Neuronal stem cell (in vitro differentiated cells): ENCODE data around the gene SUSD1. TPM values are rescaled to one million over a fixed set of nuclear protein-coding genes. Genes with fewer than 3 reads are reported as not detected.

ENCODE experiments used
- DNase-seq: peaks from one replicate; pipeline ENCODE4 v3.0.0-alpha.2; 2013; ENCODE audit warnings: low spot score
- H2AFZ ChIP-seq: one replicate; pipeline ENCODE4 v1.6.1; 2013; ENCODE audit warnings: mild to moderate bottlenecking, low read length, inconsistent platforms
- H2AK5ac ChIP-seq: 2 replicates; pipeline ENCODE4 v1.6.1; 2013; ENCODE audit warnings: low read depth, mild to moderate bottlenecking, inconsistent platforms, low read length, moderate library complexity, mixed read lengths
- H2BK120ac ChIP-seq: 2 replicates; pipeline ENCODE4 v1.6.1; 2013; ENCODE audit warnings: low read depth, mild to moderate bottlenecking, inconsistent platforms, low read length, moderate library complexity, mixed read lengths
- H2BK12ac ChIP-seq: one replicate; pipeline ENCODE4 v1.6.1; 2013; ENCODE audit warnings: low read length, inconsistent platforms
- H2BK15ac ChIP-seq: 2 replicates; pipeline ENCODE4 v1.6.1; 2013; ENCODE audit warnings: mild to moderate bottlenecking, low read length, inconsistent platforms, mixed read lengths
- H2BK5ac ChIP-seq: one replicate; pipeline ENCODE4 v1.6.1; 2013; ENCODE audit warnings: inconsistent platforms, mild to moderate bottlenecking, low read length, moderate library complexity
- H3K14ac ChIP-seq: one replicate; pipeline ENCODE4 v1.6.1; 2013; ENCODE audit warnings: low read length, inconsistent platforms
- H3K18ac ChIP-seq: 2 replicates; pipeline ENCODE4 v1.6.1; 2013; ENCODE audit warnings: low read length, inconsistent platforms
- H3K23ac ChIP-seq: 2 replicates; pipeline ENCODE4 v1.6.1; 2013; ENCODE audit warnings: low read depth, mild to moderate bottlenecking, mixed read lengths, low read length, inconsistent platforms; ENCODE audit not compliant: poor library complexity
- H3K27ac ChIP-seq: replicated peaks from 3 replicates; pipeline ENCODE4 v1.5.1; 2013; ENCODE audit warnings: low read length, inconsistent platforms
- H3K27me3 ChIP-seq, 3 experiments: 2 replicates each; pipeline ENCODE4 v1.6.1; 2013; ENCODE audit warnings: low read length in 3 of 3, mild to moderate bottlenecking in 2 of 3, inconsistent platforms in 1 of 3, low read depth in 1 of 3, mixed read lengths in 1 of 3, moderate library complexity in 1 of 3; ENCODE audit not compliant: control insufficient read depth in 3 of 3, insufficient read depth in 3 of 3
- H3K36me3 ChIP-seq, 2 donors: replicated peaks in 1 of 2; 2 replicates each; pipeline ENCODE4 v1.6.1; 2013; ENCODE audit warnings: low read length in 2 of 2; ENCODE audit not compliant: control insufficient read depth in 2 of 2, insufficient read depth in 2 of 2
- H3K4ac ChIP-seq: 2 replicates; pipeline ENCODE4 v1.6.1; 2013; ENCODE audit warnings: inconsistent platforms, mild to moderate bottlenecking, low read length, moderate library complexity
- H3K4me1 ChIP-seq, 2 donors: 1 replicate in 1 of 2; 2 replicates in 1 of 2; pipeline ENCODE4 v1.6.1; 2013; ENCODE audit warnings: low read length in 2 of 2, low read depth in 1 of 2; ENCODE audit not compliant: control insufficient read depth in 2 of 2, insufficient read depth in 1 of 2
- H3K4me2 ChIP-seq: one replicate; pipeline ENCODE4 v1.6.1; 2013; ENCODE audit warnings: mild to moderate bottlenecking, low read length, inconsistent platforms; ENCODE audit not compliant: insufficient read depth, poor library complexity, severe bottlenecking
- H3K4me3 ChIP-seq, 2 donors: 2 replicates each; pipeline ENCODE4 v1.5.1; 2013; ENCODE audit warnings: low read length in 2 of 2, mild to moderate bottlenecking in 2 of 2, inconsistent platforms in 1 of 2, moderate library complexity in 1 of 2
- H3K79me1 ChIP-seq: one replicate; pipeline ENCODE4 v1.6.1; 2013; ENCODE audit warnings: low read depth, mild to moderate bottlenecking, inconsistent platforms, low read length, moderate library complexity
- H3K9ac ChIP-seq: one replicate; pipeline ENCODE4 v1.6.1; 2013; ENCODE audit warnings: mild to moderate bottlenecking, low read depth, low read length, inconsistent platforms; ENCODE audit not compliant: poor library complexity
- H3K9me3 ChIP-seq, 2 donors: replicated peaks in 1 of 2; 2 replicates each; pipeline versions ENCODE3 to v1.6.1; 2013; ENCODE audit warnings: low read length in 2 of 2, mild to moderate bottlenecking in 2 of 2, inconsistent platforms in 1 of 2, low read depth in 1 of 2, mixed read lengths in 1 of 2, moderate library complexity in 1 of 2; ENCODE audit not compliant: control insufficient read depth in 2 of 2, insufficient read depth in 1 of 2
- H4K8ac ChIP-seq: one replicate; pipeline ENCODE4 v1.6.1; 2013; ENCODE audit warnings: low read depth, mild to moderate bottlenecking, inconsistent platforms, low read length, moderate library complexity
- H4K91ac ChIP-seq: one replicate; pipeline ENCODE4 v1.6.1; 2013; ENCODE audit warnings: low read length, low read depth, mild to moderate bottlenecking, inconsistent platforms; ENCODE audit not compliant: poor library complexity
- WGBS, 2 donors: extraction: QIAGEN DNeasy Blood & Tissue Kit; methylation state at CpG; one replicate each; pipeline ENCODE4 v1.1.7; 2013; ENCODE audit warnings: missing lambda C conversion rate in 2 of 2, mixed read lengths in 1 of 2; ENCODE audit not compliant: insufficient read length in 2 of 2, insufficient replicate concordance in 1 of 2; ENCODE audit errors: extremely low coverage in 2 of 2; 5-methylcytosine and 5-hydroxymethylcytosine counted together
- polyA plus RNA-seq, 2 experiments: library from polyadenylated mRNA; stranded (reverse); fragments of 200-250 nt; gene quantifications; one replicate each; pipeline ENCODE4 v1.2.3, GENCODE V29; 2013

Gene SUSD1
- polyA plus RNA-seq (2013, experiment 1 of 2): 5.3 TPM
- 5.1 TPM for polyA plus RNA-seq (2013, experiment 2 of 2)

- Histone ChIP-seq H3K23ac (peak within 1 kb of the TSS; percentile 86), H3K4ac (peak within 1 kb of the TSS; percentile 19), H2BK120ac (no peak within 1 kb of the TSS), H3K79me1 (no peaks in the 10 kb centered on the region), H3K4me3 (peak within 1 kb of the TSS; percentile 44 to 88), H3K27ac (no peak within 1 kb of the TSS), H4K8ac (no peak within 1 kb of the TSS), H3K9me3 (peaks cover 0 to 2% of the 10 kb centered on the region in 2 donors), H2BK15ac (peak within 1 kb of the TSS; percentile 20), H2BK5ac (no peak within 1 kb of the TSS), H3K14ac (peak within 1 kb of the TSS; percentile 59), H3K27me3 (peaks cover 0 to 26% (median 15%) of the 10 kb centered on the region in 3 experiments), H4K91ac (no peak within 1 kb of the TSS), H3K36me3 (no peaks in the 10 kb centered on the region), H2BK12ac (peak within 1 kb of the TSS; percentile 16), H3K18ac (peak within 1 kb of the TSS; percentile 90), H2AFZ (peak within 1 kb of the TSS; percentile 95), H2AK5ac (no peak within 1 kb of the TSS), H3K4me1 (peaks cover 0 to 5% of the 10 kb centered on the region in 2 donors), H3K4me2 (peak within 1 kb of the TSS; percentile 86), H3K9ac (peak within 1 kb of the TSS; percentile 78)
- no CpG with 5 or more reads among the region's 88 CpGs for WGBS, 2 donors
- DNase-seq: peak; percentile 33
These were observed at the start of gene SUSD1 for GRCh38 chr9:112174965-112175795. Gene SUSD1, minus strand, starts transcription at chr9:112175297. Its CDS starts 62 bp downstream, at chr9:112175235.

GRCh38 chr9:112224401-112225289 is 49.5 kb upstream of the SUSD1 start:
- Histone ChIP-seq H3K79me1 (no peaks in the 10 kb centered on the region), H2BK12ac (no peak overlapping the region), H3K4me1 (peaks cover 0 to 4% of the 10 kb centered on the region in 2 donors), H3K18ac (no peak overlapping the region), H4K91ac (no peak overlapping the region), H3K9me3 (no peaks in the 10 kb centered on the region), H3K14ac (no peak overlapping the region), H2BK120ac (no peak overlapping the region), H2BK5ac (no peak overlapping the region), H4K8ac (no peak overlapping the region), H3K27me3 (no peaks in the 10 kb centered on the region), H2BK15ac (no peak overlapping the region), H3K36me3 (peaks cover 3 to 90% of the 10 kb centered on the region in 2 donors), H2AFZ (no peak overlapping the region), H2AK5ac (no peak overlapping the region), H3K27ac (no peak overlapping the region), H3K4ac (no peak overlapping the region), H3K4me2 (no peak overlapping the region), H3K4me3 (no peak overlapping the region), H3K23ac (no peak overlapping the region), H3K9ac (no peak overlapping the region)
- no peak for DNase-seq
- WGBS, 2 donors: no CpG with 5 or more reads among the region's 4 CpGs

GRCh38 chr9:112218908-112219307 is 43.8 kb upstream of the SUSD1 start:
- no peak overlapping the region for H2BK15ac ChIP-seq
- H3K18ac ChIP-seq: no peak overlapping the region
- H2BK12ac ChIP-seq: no peak overlapping the region
- no CpG with 5 or more reads among the region's 3 CpGs for WGBS, 2 donors
- peaks cover 0 to 4% of the 10 kb centered on the region in 2 donors for H3K4me1 ChIP-seq
- H3K14ac ChIP-seq: no peak overlapping the region
- H3K27me3 ChIP-seq: no peaks in the 10 kb centered on the region
- H3K23ac ChIP-seq: no peak overlapping the region
- no peak overlapping the region for H4K8ac ChIP-seq
- H3K9ac ChIP-seq: no peak overlapping the region
- H3K4ac ChIP-seq: no peak overlapping the region
- no peak overlapping the region for H3K4me3 ChIP-seq
- H3K27ac ChIP-seq: no peak overlapping the region
- no peak overlapping the region for H4K91ac ChIP-seq
- no peak overlapping the region for H2BK120ac ChIP-seq
- no peak overlapping the region for H2AK5ac ChIP-seq
- peaks cover 3 to 72% of the 10 kb centered on the region in 2 donors for H3K36me3 ChIP-seq
- H3K9me3 ChIP-seq: no peaks in the 10 kb centered on the region
- no peak for DNase-seq
- H3K4me2 ChIP-seq: no peak overlapping the region
- H3K79me1 ChIP-seq: no peaks in the 10 kb centered on the region
- H2AFZ ChIP-seq: no peak overlapping the region
- no peak overlapping the region for H2BK5ac ChIP-seq

GRCh38 chr9:112212926-112213325 is 37.8 kb upstream of the SUSD1 start:
- H2AK5ac ChIP-seq: no peak overlapping the region
- H3K27ac ChIP-seq: no peak overlapping the region

More at GRCh38 chr9:112212926-112213325, 37.8 kb upstream of the SUSD1 start:
- Histone ChIP-seq H3K9ac (no peak overlapping the region), H3K9me3 (peaks cover 3 to 8% of the 10 kb centered on the region in 2 donors), H3K4me3 (no peak overlapping the region), H4K8ac (no peak overlapping the region), H2BK15ac (no peak overlapping the region), H3K27me3 (no peaks in the 10 kb centered on the region), H3K4me1 (no peaks in the 10 kb centered on the region), H3K4me2 (no peak overlapping the region), H3K4ac (no peak overlapping the region), H3K14ac (no peak overlapping the region), H3K18ac (no peak overlapping the region), H3K79me1 (no peaks in the 10 kb centered on the region), H2BK12ac (no peak overlapping the region), H2AFZ (no peak overlapping the region), H4K91ac (no peak overlapping the region), H2BK5ac (no peak overlapping the region), H3K23ac (no peak overlapping the region), H3K36me3 (peaks cover 3 to 61% of the 10 kb centered on the region in 2 donors), H2BK120ac (no peak overlapping the region)
- no CpG with 5 or more reads among the region's 2 CpGs for WGBS, 2 donors
- no peak for DNase-seq
